GM12878 (cell line): ENCODE results near the gene MVB12B. TPM values are rescaled to one million over a fixed set of nuclear protein-coding genes. Genes with fewer than 3 reads are reported as not detected.

Source experiments
- ATAC-seq: fragments of 200-7000 bp; cut with Tn5 transposase; 3 replicates; pipeline ENCODE4 v1.9.1; 2020; ENCODE audit warnings: mild to moderate bottlenecking, moderate library complexity
- BruUV-seq: library from RNA; stranded (reverse); fragments of 400-500 nt; replicated peaks from 2 replicates; lab custom pipeline; 2021; lab: Mats Ljungman, UMichigan
- CTCF ChIA-PET: fragments of 300-600 bp; sonication (Branson Sonifier 250); formaldehyde crosslinking; extraction: SDS; loops from one replicate; lab custom pipeline; 2021; ENCODE audit warnings: inconsistent platforms; lab: Yijun Ruan, JAX
- POLR2A ChIA-PET: fragments of 350-600 bp; formaldehyde crosslinking; extraction: SDS; loops from one replicate; lab custom pipeline; 2021; ENCODE audit warnings: inconsistent platforms; lab: Charles Lee
- RAD21 ChIA-PET: fragments of 300-600 bp; sonication (Branson Sonifier 250); formaldehyde crosslinking; loops from one replicate; lab custom pipeline; 2023; ENCODE audit warnings: antibody characterized with exemption; ENCODE audit not compliant: unreplicated experiment; lab: Charles Lee
- SMC1A ChIA-PET: fragments of 300-600 bp; sonication (Branson Sonifier 250); formaldehyde crosslinking; loops from one replicate; lab custom pipeline; 2023; ENCODE audit not compliant: unreplicated experiment, uncharacterized antibody; lab: Charles Lee
- DNase-seq: peaks from one replicate; pipeline ENCODE4 v3.0.0-alpha.2; 2011; ENCODE audit warnings: low read depth, low spot score
- FAIRE-seq: peaks from 3 replicates; lab custom pipeline; 2011; peaks lifted over from hg19 to GRCh38; lab: Jason Lieb, UNC
- H2AFZ ChIP-seq: 2 replicates; pipeline ENCODE4 v1.6.0; 2011; ENCODE audit warnings: low read depth, low read length, control low read depth; ENCODE audit not compliant: control insufficient read depth
- H3K27ac ChIP-seq: 2 replicates; pipeline ENCODE4 v1.5.1; 2011; ENCODE audit warnings: control low read depth; ENCODE audit not compliant: control insufficient read depth, insufficient read depth
- H3K27me3 ChIP-seq, 2 experiments: replicated peaks in 1 of 2; 2 replicates each; pipeline versions ENCODE4 v1.6.0 to v1.6.1; 2011; ENCODE audit warnings: low read length in 1 of 2; ENCODE audit not compliant: control insufficient read depth in 2 of 2, insufficient read depth in 2 of 2
- H3K36me3 ChIP-seq, 2 experiments: 2 replicates each; pipeline ENCODE4 v1.5.1; 2011; ENCODE audit warnings: low read length in 1 of 2; ENCODE audit not compliant: control insufficient read depth in 2 of 2, insufficient read depth in 2 of 2
- H3K4me1 ChIP-seq: 2 replicates; pipeline ENCODE4 v1.6.1; 2011; ENCODE audit warnings: mild to moderate bottlenecking, low read length, moderate library complexity, mixed read lengths; ENCODE audit not compliant: control insufficient read depth, insufficient read depth
- H3K4me2 ChIP-seq: 2 replicates; pipeline ENCODE4 v1.6.0; 2011; ENCODE audit warnings: control low read depth; ENCODE audit not compliant: control insufficient read depth, insufficient read depth
- H3K4me3 ChIP-seq: fragments of 200-600 bp; sonication (generic); 2 replicates; pipeline ENCODE4 v1.5.1; 2016
- H3K79me2 ChIP-seq: 2 replicates; pipeline ENCODE4 v1.6.0; 2011; ENCODE audit warnings: low read length; ENCODE audit not compliant: control insufficient read depth, insufficient read depth
- H3K9ac ChIP-seq: 2 replicates; pipeline ENCODE4 v1.8.0; 2011; ENCODE audit warnings: low read length, control low read depth, mixed read lengths; ENCODE audit not compliant: control insufficient read depth, insufficient read depth
- H3K9me3 ChIP-seq: replicated peaks from 3 replicates; pipeline ENCODE4 v1.5.1; 2011; ENCODE audit warnings: mild to moderate bottlenecking, low read length; ENCODE audit not compliant: control insufficient read depth, insufficient read depth
- H4K20me1 ChIP-seq: 2 replicates; pipeline ENCODE4 v1.6.0; 2011; ENCODE audit not compliant: control insufficient read depth, insufficient read depth
- E4F1 ChIP-seq: fragments of 450-650 bp; IDR thresholded peaks from 2 replicates; pipeline ENCODE4 v1.6.1; 2018; ENCODE audit warnings: borderline replicate concordance, mild to moderate bottlenecking; ENCODE audit not compliant: partially characterized antibody
- HDAC2 ChIP-seq: fragments of 200-600 bp; sonication (generic); IDR thresholded peaks from 2 replicates; pipeline ENCODE4 v1.6.1; 2017
- IKZF1 ChIP-seq: fragments of 450-650 bp; conservative IDR thresholded peaks from 2 replicates; pipeline ENCODE4 v1.6.1; 2017; ENCODE audit warnings: antibody characterized with exemption, mild to moderate bottlenecking
- MTA3 ChIP-seq: IDR thresholded peaks from 2 replicates; pipeline ENCODE4 v1.6.1; 2012; ENCODE audit warnings: low read length, inconsistent platforms, borderline replicate concordance
- RELA ChIP-seq: fragments of 450-650 bp; IDR thresholded peaks from 2 replicates; pipeline ENCODE4 v1.8.0; 2014; ENCODE audit warnings: borderline replicate concordance; ENCODE audit not compliant: partially characterized antibody
- STAT3 ChIP-seq: IDR thresholded peaks from 2 replicates; pipeline ENCODE4 v1.6.1; 2011; ENCODE audit warnings: low read depth, low read length, improper control_type of control experiment
- ZNF207 ChIP-seq: fragments of 450-650 bp; IDR thresholded peaks from 2 replicates; pipeline ENCODE4 v1.6.1; 2014; ENCODE audit warnings: antibody characterized with exemption, mild to moderate bottlenecking, borderline replicate concordance
- ZSCAN29 ChIP-seq: fragments of 450-650 bp; IDR thresholded peaks from 2 replicates; pipeline ENCODE4 v1.6.1; 2017; ENCODE audit warnings: mild to moderate bottlenecking, moderate library complexity
- whole genome bisulfite sequencing: methylation state at CpG from one replicate; pipeline ENCODE4 v1.1.6; 2016; ENCODE audit warnings: low lambda C conversion rate; ENCODE audit not compliant: insufficient replicate concordance, insufficient coverage; ENCODE audit errors: missing lambda C conversion rate; 5-methylcytosine and 5-hydroxymethylcytosine counted together
- in situ Hi-C: fragments of 300-500 bp; cut with MboI; formaldehyde crosslinking; loops from 9 replicates; pipeline ENCODE4 v1.14.3; 2018; ENCODE audit warnings: mixed read lengths
- intact Hi-C: fragments of 100-400 bp; cut with micrococcal nuclease; formaldehyde crosslinking; loops from one replicate; pipeline ENCODE4 v1.14.2; 2022; ENCODE audit not compliant: unreplicated experiment
- polyA plus RNA-seq, 11 experiments: library from polyadenylated mRNA; depleted of rRNA in 4 of 11; unstranded in 6 of 11; stranded (reverse) in 5 of 11; fragments of >200 nt; fragmentation: Nextera tagmentation in 4 of 11; fragmentation: Illumina TruSeq in 1 of 11; extraction: Ambion mirVana in 4 of 11; extraction: Trizol in 1 of 11; gene quantifications; 1 replicate in 1 of 11; 2 replicates in 10 of 11; pipeline versions ENCODE4 v1.2.1 to v1.2.3, GENCODE V29; 2011 to 2016; ENCODE audit warnings: inconsistent platforms in 2 of 11, missing spikeins in 2 of 11, low read depth in 1 of 11
- total RNA-seq, 4 experiments: library from RNA; depleted of rRNA in 3 of 4; stranded (reverse); fragments of >200 nt in 3 of 4; fragmentation: Illumina TruSeq in 1 of 4; extraction: Trizol in 1 of 4; gene quantifications; 2 replicates each; pipeline versions ENCODE4 v1.2.1 to v1.2.3, GENCODE V29; 2013 to 2021
- TF ChIP-seq, protein P1 (sequence below): fragments of 150-350 bp; IDR thresholded peaks from 2 replicates; pipeline ENCODE4 v1.6.1; 2016; ENCODE audit warnings: low read depth, low read length
- TF ChIP-seq, protein P2 (sequence below): fragments of 450-650 bp; IDR thresholded peaks from 2 replicates; pipeline ENCODE4 v1.6.1; 2017; ENCODE audit warnings: low read depth, mild to moderate bottlenecking, moderate library complexity

Gene MVB12B
- total and polyA plus RNA-seq, 10 of the 15 experiments (the other 5 are each of a cell fraction or from before 2014, with no cell fraction given): 0.08 TPM; not detected in 9

- no peak for TF ChIP-seq E4F1
- TF ChIP-seq MTA3: no peak
- TF ChIP-seq IKZF1: no peak
- TF ChIP-seq, protein P1, sequence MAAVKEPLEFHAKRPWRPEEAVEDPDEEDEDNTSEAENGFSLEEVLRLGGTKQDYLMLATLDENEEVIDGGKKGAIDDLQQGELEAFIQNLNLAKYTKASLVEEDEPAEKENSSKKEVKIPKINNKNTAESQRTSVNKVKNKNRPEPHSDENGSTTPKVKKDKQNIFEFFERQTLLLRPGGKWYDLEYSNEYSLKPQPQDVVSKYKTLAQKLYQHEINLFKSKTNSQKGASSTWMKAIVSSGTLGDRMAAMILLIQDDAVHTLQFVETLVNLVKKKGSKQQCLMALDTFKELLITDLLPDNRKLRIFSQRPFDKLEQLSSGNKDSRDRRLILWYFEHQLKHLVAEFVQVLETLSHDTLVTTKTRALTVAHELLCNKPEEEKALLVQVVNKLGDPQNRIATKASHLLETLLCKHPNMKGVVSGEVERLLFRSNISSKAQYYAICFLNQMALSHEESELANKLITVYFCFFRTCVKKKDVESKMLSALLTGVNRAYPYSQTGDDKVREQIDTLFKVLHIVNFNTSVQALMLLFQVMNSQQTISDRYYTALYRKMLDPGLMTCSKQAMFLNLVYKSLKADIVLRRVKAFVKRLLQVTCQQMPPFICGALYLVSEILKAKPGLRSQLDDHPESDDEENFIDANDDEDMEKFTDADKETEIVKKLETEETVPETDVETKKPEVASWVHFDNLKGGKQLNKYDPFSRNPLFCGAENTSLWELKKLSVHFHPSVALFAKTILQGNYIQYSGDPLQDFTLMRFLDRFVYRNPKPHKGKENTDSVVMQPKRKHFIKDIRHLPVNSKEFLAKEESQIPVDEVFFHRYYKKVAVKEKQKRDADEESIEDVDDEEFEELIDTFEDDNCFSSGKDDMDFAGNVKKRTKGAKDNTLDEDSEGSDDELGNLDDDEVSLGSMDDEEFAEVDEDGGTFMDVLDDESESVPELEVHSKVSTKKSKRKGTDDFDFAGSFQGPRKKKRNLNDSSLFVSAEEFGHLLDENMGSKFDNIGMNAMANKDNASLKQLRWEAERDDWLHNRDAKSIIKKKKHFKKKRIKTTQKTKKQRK: no peak
- no peak for TF ChIP-seq ZSCAN29
Observed at GRCh38 chr9:126403397-126403796, 76.8 kb downstream of the MVB12B start (continued).

GRCh38 chr9:126404459-126404858 is 77.8 kb downstream of the MVB12B start:
- in situ Hi-C loops (no loop called here), intact Hi-C loops (no loop called here)
- Histone ChIP-seq H2AFZ (no peak overlapping the region), H3K27me3 (peaks cover under 1 to 12% of the 10 kb centered on the region in 2 experiments; a peak in 3 of 4 replicates), H4K20me1 (no peaks in the 10 kb centered on the region; the same call in 1 of the 2 replicates), H3K4me2 (no peak overlapping the region), H3K9me3 (no peaks in the 10 kb centered on the region; the same call in 2 of the 3 replicates), H3K9ac (no peak overlapping the region), H3K27ac (no peak overlapping the region), H3K4me1 (no peaks in the 10 kb centered on the region), H3K4me3 (no peak overlapping the region), H3K79me2 (no peaks in the 10 kb centered on the region), H3K36me3 (no peaks in the 10 kb centered on the region)
- no TSS peak for BruUV-seq
- ATAC-seq: no peak
- ChIA-PET CTCF (no interaction called here), RAD21 (no interaction called here), SMC1A (interaction anchor here (0.6 kb wide), 1 partner anchor 236 kb away, joined by 3 read pairs; no protein-coding TSS in a partner anchor), POLR2A (no interaction called here)
- FAIRE-seq: no peak
- no peak for DNase-seq
- WGBS: 53% methylated on average over 14 of the region's 14 CpGs
- TF ChIP-seq RELA: no peak
- no peak for TF ChIP-seq HDAC2
- TF ChIP-seq ZNF207: no peak
- TF ChIP-seq, protein P2, sequence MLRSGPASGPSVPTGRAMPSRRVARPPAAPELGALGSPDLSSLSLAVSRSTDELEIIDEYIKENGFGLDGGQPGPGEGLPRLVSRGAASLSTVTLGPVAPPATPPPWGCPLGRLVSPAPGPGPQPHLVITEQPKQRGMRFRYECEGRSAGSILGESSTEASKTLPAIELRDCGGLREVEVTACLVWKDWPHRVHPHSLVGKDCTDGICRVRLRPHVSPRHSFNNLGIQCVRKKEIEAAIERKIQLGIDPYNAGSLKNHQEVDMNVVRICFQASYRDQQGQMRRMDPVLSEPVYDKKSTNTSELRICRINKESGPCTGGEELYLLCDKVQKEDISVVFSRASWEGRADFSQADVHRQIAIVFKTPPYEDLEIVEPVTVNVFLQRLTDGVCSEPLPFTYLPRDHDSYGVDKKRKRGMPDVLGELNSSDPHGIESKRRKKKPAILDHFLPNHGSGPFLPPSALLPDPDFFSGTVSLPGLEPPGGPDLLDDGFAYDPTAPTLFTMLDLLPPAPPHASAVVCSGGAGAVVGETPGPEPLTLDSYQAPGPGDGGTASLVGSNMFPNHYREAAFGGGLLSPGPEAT: no peak
- TF ChIP-seq STAT3: no peak
